HepG2 (cell line): Measurements from ENCODE around the gene ADORA2B. TPM values are rescaled to one million over a fixed set of nuclear protein-coding genes. Genes with fewer than 3 reads are reported as not detected.

Experiments
- ATAC-seq: fragments of 200-7000 bp; cut with Tn5 transposase; 3 replicates; pipeline ENCODE4 v1.9.1; 2020; ENCODE audit warnings: mild to moderate bottlenecking, moderate library complexity
- BruUV-seq: library from RNA; stranded (reverse); fragments of 400-500 nt; replicated peaks from 2 replicates; lab custom pipeline; 2021; lab: Mats Ljungman, UMichigan
- CTCF ChIA-PET: fragments of 300-600 bp; formaldehyde crosslinking; extraction: SDS; loops from one replicate; lab custom pipeline; 2021; ENCODE audit warnings: low total read pairs, inconsistent platforms, low intra/inter-chr PET ratio; lab: Yijun Ruan, JAX
- POLR2A ChIA-PET: fragments of 350-600 bp; sonication (Branson Sonifier 250); formaldehyde crosslinking; loops from one replicate; lab custom pipeline; 2020; ENCODE audit warnings: antibody characterized with exemption, inconsistent platforms; lab: Yijun Ruan, JAX
- DNase-seq: peaks from one replicate; pipeline ENCODE4 v3.0.0-alpha.2; 2015; ENCODE audit warnings: low spot score
- FAIRE-seq: peaks from 3 replicates; lab custom pipeline; 2011; peaks lifted over from hg19 to GRCh38; lab: Jason Lieb, UNC
- H2AFZ ChIP-seq: one replicate; pipeline ENCODE4 v1.6.1; 2011; ENCODE audit warnings: low read length, inconsistent platforms
- H3K27ac ChIP-seq: fragments of 300-600 bp; 3 replicates; pipeline ENCODE4 v1.8.0; 2011; ENCODE audit warnings: mixed run types, mild to moderate bottlenecking, mixed read lengths, low read length, inconsistent platforms; ENCODE audit not compliant: insufficient read depth; ENCODE audit errors: extremely low read length
- H3K27me3 ChIP-seq, 2 experiments: fragments of 200-600 bp in 1 of 2; 2 replicates in 1 of 2; 3 replicates in 1 of 2; pipeline versions ENCODE4 v1.6.0 to v1.8.0; 2011; ENCODE audit warnings: low read length in 2 of 2, mild to moderate bottlenecking in 2 of 2, moderate library complexity in 2 of 2, inconsistent platforms in 1 of 2; ENCODE audit not compliant: insufficient read depth in 2 of 2, control insufficient read depth in 1 of 2
- H3K36me3 ChIP-seq, 2 experiments: fragments of 200-600 bp in 1 of 2; replicated peaks in 1 of 2; 2 replicates in 1 of 2; 3 replicates in 1 of 2; pipeline versions ENCODE4 v1.5.1 to v1.8.0; 2011; ENCODE audit warnings: low read length in 2 of 2, inconsistent platforms in 1 of 2; ENCODE audit not compliant: insufficient read depth in 2 of 2, control insufficient read depth in 1 of 2
- H3K4me1 ChIP-seq: 2 replicates; pipeline ENCODE4 v1.5.1; 2012; ENCODE audit warnings: low read length, inconsistent platforms; ENCODE audit not compliant: insufficient read depth
- H3K4me2 ChIP-seq: 2 replicates; pipeline ENCODE4 v1.6.0; 2011; ENCODE audit warnings: low read depth, low read length, inconsistent platforms
- H3K4me3 ChIP-seq, 3 experiments: fragments of 200-600 bp in 1 of 3; sonication (generic), shearing (Covaris generic) in 1 of 3; replicated peaks in 1 of 3; 2 replicates each; pipeline ENCODE4 v1.5.1; 2011 to 2016; ENCODE audit warnings: low read length in 3 of 3, inconsistent platforms in 2 of 3, low read depth in 2 of 3, mild to moderate bottlenecking in 2 of 3, control low read depth in 1 of 3, mixed read lengths in 1 of 3; ENCODE audit not compliant: insufficient read depth in 1 of 3
- H3K79me2 ChIP-seq: one replicate; pipeline ENCODE4 v1.6.1; 2011; ENCODE audit warnings: low read length, inconsistent platforms; ENCODE audit not compliant: insufficient read depth
- H3K9ac ChIP-seq: 2 replicates; pipeline ENCODE4 v1.6.0; 2011; ENCODE audit warnings: mild to moderate bottlenecking, low read depth, low read length, inconsistent platforms; ENCODE audit not compliant: insufficient read depth
- H3K9me3 ChIP-seq: 2 replicates; pipeline ENCODE4 v1.5.1; 2012; ENCODE audit warnings: mild to moderate bottlenecking, low read length
- H4K20me1 ChIP-seq: 2 replicates; pipeline ENCODE4 v1.6.0; 2011; ENCODE audit warnings: inconsistent platforms, mild to moderate bottlenecking, low read length, moderate library complexity; ENCODE audit not compliant: insufficient read depth
- BHLHE40 ChIP-seq: IDR thresholded peaks from 2 replicates; pipeline ENCODE4 v1.6.1; 2011; ENCODE audit warnings: low read length, improper control_type of control experiment
- HNRNPH1 ChIP-seq: fragments of 200-400 bp; formaldehyde crosslinking; optimal IDR thresholded peaks from 2 replicates; pipeline ENCODE3; 2017; ENCODE audit warnings: mild to moderate bottlenecking, low read depth, low read length
- HOXA5 ChIP-seq: sonication (generic); formaldehyde crosslinking; IDR thresholded peaks from 2 replicates; pipeline ENCODE4 v1.4.0; 2020; ENCODE audit warnings: missing genetic modification reagents
- MYC ChIP-seq: sonication (generic); formaldehyde crosslinking; IDR thresholded peaks from 2 replicates; pipeline ENCODE4 v1.9.0; 2021; ENCODE audit warnings: missing genetic modification reagents, borderline replicate concordance
- NFYC ChIP-seq: IDR thresholded peaks from 2 replicates; pipeline ENCODE4 v1.6.1; 2016; ENCODE audit warnings: missing genetic modification reagents, missing compliant biosample characterization
- SP1 ChIP-seq, 2 experiments: fragments of 450-650 bp in 1 of 2; sonication (generic) in 1 of 2; formaldehyde crosslinking in 1 of 2; IDR thresholded peaks; 2 replicates each; pipeline versions ENCODE4 v1.4.0 to v1.6.1; 2016 to 2020; ENCODE audit warnings: missing genetic modification reagents in 1 of 2
- ZIK1 ChIP-seq: sonication (generic); formaldehyde crosslinking; IDR thresholded peaks from 2 replicates; pipeline ENCODE4 v1.5.0; 2020; ENCODE audit warnings: mild to moderate bottlenecking, low read depth, missing genetic modification reagents, borderline replicate concordance
- ZNF296 ChIP-seq: sonication (generic); formaldehyde crosslinking; conservative IDR thresholded peaks from 2 replicates; pipeline ENCODE4 v1.5.0; 2020; ENCODE audit warnings: mild to moderate bottlenecking, missing genetic modification reagents
- ZNF720 ChIP-seq: sonication (generic); formaldehyde crosslinking; IDR thresholded peaks from 2 replicates; pipeline ENCODE4 v1.4.0; 2020; ENCODE audit warnings: missing genetic modification reagents
- ZNF784 ChIP-seq: sonication (generic); formaldehyde crosslinking; IDR thresholded peaks from 2 replicates; pipeline ENCODE4 v1.5.1; 2020; ENCODE audit warnings: missing genetic modification reagents, mild to moderate bottlenecking, borderline replicate concordance
- WGBS: methylation state at CpG from one replicate; pipeline ENCODE4 v1.1.6; 2017; ENCODE audit warnings: low lambda C conversion rate; 5-methylcytosine and 5-hydroxymethylcytosine counted together
- in situ Hi-C: cut with HindIII; loops from 2 replicates; pipeline ENCODE4 v1.10.0; 2017; ENCODE audit warnings: low pct_unique_long_range_greater_than_20kb; ENCODE audit not compliant: extremely low pct_ligation_motif_present
- intact Hi-C: fragments of 100-400 bp; cut with micrococcal nuclease; formaldehyde crosslinking; loops from one replicate; pipeline ENCODE4 v1.10.0; 2022; ENCODE audit not compliant: unreplicated experiment
- polyA plus RNA-seq, 8 experiments: library from polyadenylated mRNA; depleted of rRNA in 3 of 8; stranded (reverse) in 7 of 8; unstranded in 1 of 8; fragments of >200 nt; fragmentation: Illumina TruSeq in 4 of 8; extraction: Trizol in 4 of 8; gene quantifications; 2 replicates each; pipeline versions ENCODE4 v1.2.1 to v1.2.3, GENCODE V29; 2011 to 2016; ENCODE audit warnings: low read depth in 4 of 8, missing spikeins in 1 of 8, mixed read lengths in 1 of 8; ENCODE audit not compliant: insufficient read depth in 1 of 8
- total RNA-seq, 5 experiments: library from RNA; depleted of rRNA; stranded (reverse); fragments of >200 nt; fragmentation: Illumina TruSeq; extraction: Trizol; gene quantifications; 2 replicates each; pipeline ENCODE4 v1.2.3, GENCODE V29; 2016; ENCODE audit warnings: low read depth in 1 of 5
- TF ChIP-seq, protein P1 (sequence below): sonication (generic); formaldehyde crosslinking; IDR thresholded peaks from 2 replicates; pipeline ENCODE4 v1.5.1; 2020; ENCODE audit warnings: missing genetic modification reagents, mild to moderate bottlenecking, borderline replicate concordance
- TF ChIP-seq, protein P2 (sequence below): IDR thresholded peaks from 2 replicates; pipeline ENCODE4 v1.6.1; 2016

ADORA2B gene
- total and polyA plus RNA-seq, 2 of the 13 experiments (the other 11 are each of a cell fraction or from before 2014, with no cell fraction given), result 10.4 to 20.0 TPM

GRCh38 chr17:15912416-15912955, 32.4 kb upstream of the ADORA2B start:
- H3K27me3 ChIP-seq, result peaks cover 4 to 9% of the 10 kb centered on the region in 2 experiments; a peak in 3 of 5 replicates
- no peaks in the 10 kb centered on the region for H3K36me3 ChIP-seq
- DNase-seq (no peak), ATAC-seq (no peak), FAIRE-seq (no peak)
- no peak overlapping the region for H3K4me3 ChIP-seq
- ChIA-PET CTCF (no interaction called here), POLR2A (no interaction called here)
- H3K4me2 ChIP-seq, result no peak overlapping the region
- no peak overlapping the region for H3K9ac ChIP-seq
- H3K9me3 ChIP-seq, result no peaks in the 10 kb centered on the region
- BruUV-seq, result no TSS peak
- in situ Hi-C loops (no loop called here), intact Hi-C loops (no loop called here)
- TF ChIP-seq ZNF296 (CRISPR knock-in tag) (no peak), HOXA5 (no peak), NFYC (CRISPR knock-in tag) (no peak), ZNF784 (CRISPR knock-in tag) (no peak), ZNF720 (no peak), HNRNPH1 (no peak), ZIK1 (no peak), SP1 (IDR thresholded peaks at IDR 0.05) (no peak), SP1 (CRISPR knock-in tag; IDR thresholded peaks at IDR 0.05) (no peak), BHLHE40 (no peak), MYC (CRISPR knock-in tag) (no peak)
- TF ChIP-seq, protein P1, sequence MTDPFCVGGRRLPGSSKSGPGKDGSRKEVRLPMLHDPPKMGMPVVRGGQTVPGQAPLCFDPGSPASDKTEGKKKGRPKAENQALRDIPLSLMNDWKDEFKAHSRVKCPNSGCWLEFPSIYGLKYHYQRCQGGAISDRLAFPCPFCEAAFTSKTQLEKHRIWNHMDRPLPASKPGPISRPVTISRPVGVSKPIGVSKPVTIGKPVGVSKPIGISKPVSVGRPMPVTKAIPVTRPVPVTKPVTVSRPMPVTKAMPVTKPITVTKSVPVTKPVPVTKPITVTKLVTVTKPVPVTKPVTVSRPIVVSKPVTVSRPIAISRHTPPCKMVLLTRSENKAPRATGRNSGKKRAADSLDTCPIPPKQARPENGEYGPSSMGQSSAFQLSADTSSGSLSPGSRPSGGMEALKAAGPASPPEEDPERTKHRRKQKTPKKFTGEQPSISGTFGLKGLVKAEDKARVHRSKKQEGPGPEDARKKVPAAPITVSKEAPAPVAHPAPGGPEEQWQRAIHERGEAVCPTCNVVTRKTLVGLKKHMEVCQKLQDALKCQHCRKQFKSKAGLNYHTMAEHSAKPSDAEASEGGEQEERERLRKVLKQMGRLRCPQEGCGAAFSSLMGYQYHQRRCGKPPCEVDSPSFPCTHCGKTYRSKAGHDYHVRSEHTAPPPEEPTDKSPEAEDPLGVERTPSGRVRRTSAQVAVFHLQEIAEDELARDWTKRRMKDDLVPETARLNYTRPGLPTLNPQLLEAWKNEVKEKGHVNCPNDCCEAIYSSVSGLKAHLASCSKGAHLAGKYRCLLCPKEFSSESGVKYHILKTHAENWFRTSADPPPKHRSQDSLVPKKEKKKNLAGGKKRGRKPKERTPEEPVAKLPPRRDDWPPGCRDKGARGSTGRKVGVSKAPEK, result no peak
- TF ChIP-seq, protein P2, sequence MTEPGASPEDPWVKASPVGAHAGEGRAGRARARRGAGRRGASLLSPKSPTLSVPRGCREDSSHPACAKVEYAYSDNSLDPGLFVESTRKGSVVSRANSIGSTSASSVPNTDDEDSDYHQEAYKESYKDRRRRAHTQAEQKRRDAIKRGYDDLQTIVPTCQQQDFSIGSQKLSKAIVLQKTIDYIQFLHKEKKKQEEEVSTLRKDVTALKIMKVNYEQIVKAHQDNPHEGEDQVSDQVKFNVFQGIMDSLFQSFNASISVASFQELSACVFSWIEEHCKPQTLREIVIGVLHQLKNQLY (CRISPR knock-in tag), result no peak
- H2AFZ ChIP-seq, result no peak overlapping the region
- no peaks in the 10 kb centered on the region; the same call in 1 of the 2 replicates for H4K20me1 ChIP-seq
- WGBS, result 41% methylated on average over 9 of the region's 9 CpGs
- no peaks in the 10 kb centered on the region for H3K79me2 ChIP-seq
- H3K4me1 ChIP-seq, result peaks cover 15% of the 10 kb centered on the region
- H3K27ac ChIP-seq, result no peak overlapping the region
